ENCODE measurements around the gene SPTBN5. TPM values are rescaled to one million over a fixed set of nuclear protein-coding genes. Genes with fewer than 3 reads are reported as not detected.

The SPTBN5 gene
- total RNA-seq, 3 donors from 2014 or later (not counting 1 experiment from before 2014, with no cell fraction given): 4.1 to 6.0 (median 5.2) TPM

DNA sequence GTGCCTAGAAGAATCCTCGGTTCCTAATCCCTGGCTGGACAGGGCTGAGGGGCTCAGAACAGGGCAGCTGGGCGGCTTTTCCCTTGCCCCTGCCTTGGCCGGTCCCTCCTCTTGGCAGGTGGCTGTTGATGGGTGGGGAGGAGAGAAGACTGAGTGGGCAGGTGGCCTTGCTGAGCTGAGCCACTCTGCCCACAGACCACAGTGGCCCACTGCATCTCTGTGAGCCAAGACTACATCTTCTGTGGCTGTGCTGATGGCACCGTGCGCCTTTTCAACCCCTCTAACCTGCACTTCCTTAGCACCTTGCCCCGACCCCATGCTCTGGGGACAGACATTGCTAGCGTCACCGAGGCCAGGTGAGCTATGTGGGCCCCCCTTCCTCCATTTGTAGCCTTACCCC, 80.4 kb downstream of the SPTBN5 start:
- Mint-ChIP-seq H3K9me3 (no peaks in the 10 kb centered on the region), H3K36me3 (peaks cover 8% of the 10 kb centered on the region), H3K4me3 (no peak overlapping the region), H3K27ac (no peak overlapping the region), H3K4me1 (peaks cover 7 to 9% of the 10 kb centered on the region in 2 donors), H3K27me3 (ENCODE audit: low read depth in 2 of 2) (no peaks in the 10 kb centered on the region)
- H3K4me1 ChIP-seq (ENCODE audit: control insufficient read depth, insufficient read depth, low read length): peaks cover 13% of the 10 kb centered on the region
- peaks cover 27% of the 10 kb centered on the region for H3K36me3 ChIP-seq (ENCODE audit: control insufficient read depth, insufficient read depth, low read length)
- WGBS (ENCODE audit: insufficient coverage): 90% methylated on average over 8 of the region's 8 CpGs
- H3K27ac ChIP-seq (ENCODE audit: low read length): no peak overlapping the region
- H3K27me3 ChIP-seq (ENCODE audit: control insufficient read depth, insufficient read depth, low read length): no peaks in the 10 kb centered on the region
- intact Hi-C loops (cut with micrococcal nuclease): loop anchor here (5.0 kb wide), 1 partner anchor 346 kb away; no protein-coding TSS in a partner anchor
- H3K4me3 ChIP-seq (ENCODE audit: low read length): no peak overlapping the region
- TF ChIP-seq, protein P1, sequence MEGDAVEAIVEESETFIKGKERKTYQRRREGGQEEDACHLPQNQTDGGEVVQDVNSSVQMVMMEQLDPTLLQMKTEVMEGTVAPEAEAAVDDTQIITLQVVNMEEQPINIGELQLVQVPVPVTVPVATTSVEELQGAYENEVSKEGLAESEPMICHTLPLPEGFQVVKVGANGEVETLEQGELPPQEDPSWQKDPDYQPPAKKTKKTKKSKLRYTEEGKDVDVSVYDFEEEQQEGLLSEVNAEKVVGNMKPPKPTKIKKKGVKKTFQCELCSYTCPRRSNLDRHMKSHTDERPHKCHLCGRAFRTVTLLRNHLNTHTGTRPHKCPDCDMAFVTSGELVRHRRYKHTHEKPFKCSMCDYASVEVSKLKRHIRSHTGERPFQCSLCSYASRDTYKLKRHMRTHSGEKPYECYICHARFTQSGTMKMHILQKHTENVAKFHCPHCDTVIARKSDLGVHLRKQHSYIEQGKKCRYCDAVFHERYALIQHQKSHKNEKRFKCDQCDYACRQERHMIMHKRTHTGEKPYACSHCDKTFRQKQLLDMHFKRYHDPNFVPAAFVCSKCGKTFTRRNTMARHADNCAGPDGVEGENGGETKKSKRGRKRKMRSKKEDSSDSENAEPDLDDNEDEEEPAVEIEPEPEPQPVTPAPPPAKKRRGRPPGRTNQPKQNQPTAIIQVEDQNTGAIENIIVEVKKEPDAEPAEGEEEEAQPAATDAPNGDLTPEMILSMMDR (IDR thresholded peaks at IDR 0.05): no peak
- H3K9me3 ChIP-seq (ENCODE audit: control insufficient read depth, insufficient read depth, low read length): no peaks in the 10 kb centered on the region
- ATAC-seq (no peak), DNase-seq (no peak)

DNA sequence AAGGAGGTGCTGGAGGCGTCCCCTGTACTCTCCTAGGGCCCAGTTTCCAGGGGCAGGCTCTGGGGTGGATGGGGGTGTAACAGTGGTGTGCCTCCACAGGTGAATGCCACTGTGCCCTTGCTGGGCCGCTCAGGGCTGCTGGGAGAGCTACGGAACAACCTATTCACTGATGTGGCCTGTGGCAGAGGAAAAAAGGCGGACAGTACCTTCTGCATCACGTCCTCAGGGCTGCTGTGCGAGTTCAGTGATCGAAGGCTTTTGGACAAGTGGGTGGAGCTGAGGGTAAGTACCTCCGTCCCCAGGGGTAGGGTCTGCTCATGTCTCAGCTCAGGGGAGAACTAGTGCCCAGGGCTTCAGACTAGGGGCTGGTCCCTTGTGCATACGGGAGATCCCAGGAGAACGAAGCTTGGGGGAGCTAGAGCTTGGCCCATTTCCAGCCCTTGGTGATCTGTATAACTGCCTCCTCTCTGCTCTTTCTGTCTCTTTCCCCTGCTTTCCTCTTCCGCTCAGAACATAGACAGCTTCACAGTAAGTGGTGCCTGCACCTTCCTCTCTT, 81.0 kb downstream of the SPTBN5 start:
- H3K4me1 Mint-ChIP-seq: peaks cover 7 to 9% of the 10 kb centered on the region in 2 donors
- no peak overlapping the region for H3K4me3 ChIP-seq (ENCODE audit: low read length)
- peaks cover 13% of the 10 kb centered on the region for H3K4me1 ChIP-seq (ENCODE audit: control insufficient read depth, insufficient read depth, low read length)
- TF ChIP-seq, protein P1 (IDR thresholded peaks at IDR 0.05): no peak
- H3K27me3 Mint-ChIP-seq (ENCODE audit: low read depth in 2 of 2): no peaks in the 10 kb centered on the region
- intact Hi-C loops (cut with micrococcal nuclease): loop anchor here (5.0 kb wide), 1 partner anchor 346 kb away; no protein-coding TSS in a partner anchor
- WGBS (ENCODE audit: insufficient coverage): 97% methylated on average over 11 of the region's 11 CpGs
- H3K9me3 Mint-ChIP-seq: no peaks in the 10 kb centered on the region
- H3K36me3 ChIP-seq (ENCODE audit: control insufficient read depth, insufficient read depth, low read length): peaks cover 27% of the 10 kb centered on the region
- no peak overlapping the region for H3K27ac Mint-ChIP-seq
- no peak overlapping the region for H3K4me3 Mint-ChIP-seq
- DNase-seq (no peak), ATAC-seq (no peak)
- no peak overlapping the region for H3K27ac ChIP-seq (ENCODE audit: low read length)
- peaks cover 8% of the 10 kb centered on the region for H3K36me3 Mint-ChIP-seq
- no peaks in the 10 kb centered on the region for H3K9me3 ChIP-seq (ENCODE audit: control insufficient read depth, insufficient read depth, low read length)
- H3K27me3 ChIP-seq (ENCODE audit: control insufficient read depth, insufficient read depth, low read length): no peaks in the 10 kb centered on the region

DNA sequence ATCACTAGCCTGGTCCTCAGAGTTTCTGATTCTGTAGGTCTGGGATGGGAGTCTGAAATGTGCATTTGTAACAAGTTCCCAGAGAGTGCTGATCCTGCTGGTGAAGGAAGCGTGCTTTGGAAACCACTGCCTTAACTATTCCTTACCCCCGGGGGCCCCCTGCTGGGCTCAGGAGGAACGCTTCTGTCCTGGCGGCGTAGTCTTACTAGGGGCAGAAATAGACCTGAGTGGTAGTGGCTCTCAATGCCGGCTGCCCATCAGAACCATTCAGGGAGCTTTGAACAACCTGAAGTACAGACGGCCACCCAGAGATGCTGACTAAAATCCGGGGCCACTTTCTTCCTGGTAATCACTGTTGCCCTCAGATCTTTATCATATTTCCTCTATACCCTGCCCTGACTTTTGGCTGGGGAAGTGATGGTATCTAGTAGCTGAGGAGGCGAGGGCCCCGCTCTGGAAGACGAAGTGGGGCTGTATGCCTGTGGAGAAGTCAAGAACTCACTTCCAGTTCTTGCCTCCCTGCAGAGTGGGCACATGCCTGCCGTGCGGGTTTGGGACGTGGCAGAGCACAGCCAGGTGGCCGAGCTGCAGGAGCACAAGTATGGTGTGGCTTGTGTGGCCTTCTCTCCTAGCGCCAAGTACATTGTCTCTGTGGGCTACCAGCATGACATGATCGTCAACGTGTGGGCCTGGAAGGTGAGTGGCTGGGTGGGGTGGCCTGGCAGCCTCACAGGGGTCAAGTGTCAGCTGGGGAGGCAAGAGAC, 82.2 kb downstream of the SPTBN5 start:
- Mint-ChIP-seq H3K4me1 (peaks cover 7 to 9% of the 10 kb centered on the region in 2 donors), H3K9me3 (no peaks in the 10 kb centered on the region), H3K4me3 (no peak overlapping the region), H3K27ac (no peak overlapping the region), H3K36me3 (peaks cover 8% of the 10 kb centered on the region), H3K27me3 (ENCODE audit: low read depth in 2 of 2) (no peaks in the 10 kb centered on the region)
- Histone ChIP-seq H3K4me1 (ENCODE audit: control insufficient read depth, insufficient read depth, low read length) (peaks cover 13% of the 10 kb centered on the region), H3K27me3 (ENCODE audit: control insufficient read depth, insufficient read depth, low read length) (no peaks in the 10 kb centered on the region), H3K9me3 (ENCODE audit: control insufficient read depth, insufficient read depth, low read length) (no peaks in the 10 kb centered on the region), H3K36me3 (ENCODE audit: control insufficient read depth, insufficient read depth, low read length) (peaks cover 16% of the 10 kb centered on the region), H3K4me3 (ENCODE audit: low read length) (no peak overlapping the region), H3K27ac (ENCODE audit: low read length) (no peak overlapping the region)
- TF ChIP-seq, protein P1 (IDR thresholded peaks at IDR 0.05): peak; percentile 89
- peak; percentile 75 to 86 for DNase-seq
- ATAC-seq: peak; percentile 83 to 99 (median 98)
- WGBS (ENCODE audit: insufficient coverage): 48% methylated on average over 17 of the region's 18 CpGs
- intact Hi-C loops (cut with micrococcal nuclease): loop anchor here (1.0 to 5.0 kb wide), 6 partner anchors 39 to 344 kb away; no protein-coding TSS in a partner anchor
